Liver (tissue), 9 donors: ENCODE results near the gene PLA2R1. TPM values are rescaled to one million over a fixed set of nuclear protein-coding genes. Genes with fewer than 3 reads are reported as not detected.

ENCODE experiments used
- DNase-seq: peaks from one replicate; pipeline ENCODE4 v3.0.0-alpha.2; 2017; ENCODE audit warnings: low spot score
- H3K27ac ChIP-seq, 2 donors: one replicate each; pipeline ENCODE4 v1.7.0; 2013; ENCODE audit warnings: inconsistent platforms in 2 of 2, low read length in 2 of 2, control low read depth in 1 of 2, low read depth in 1 of 2, mild to moderate bottlenecking in 1 of 2
- H3K27me3 ChIP-seq, 4 donors: one replicate each; pipeline versions ENCODE4 v1.6.1 to v1.7.0; 2013; ENCODE audit warnings: low read length in 3 of 4, inconsistent platforms in 1 of 4, mild to moderate bottlenecking in 1 of 4, moderate library complexity in 1 of 4; ENCODE audit not compliant: control insufficient read depth in 4 of 4, insufficient read depth in 4 of 4
- H3K36me3 ChIP-seq, 4 donors: one replicate each; pipeline versions ENCODE4 v1.6.1 to v1.7.0; 2013; ENCODE audit warnings: low read length in 3 of 4, mild to moderate bottlenecking in 3 of 4, low read depth in 1 of 4, moderate library complexity in 1 of 4; ENCODE audit not compliant: control insufficient read depth in 4 of 4, insufficient read depth in 3 of 4
- H3K4me1 ChIP-seq, 4 donors: one replicate each; pipeline versions ENCODE4 v1.6.1 to v1.7.0; 2013; ENCODE audit warnings: low read length in 3 of 4, mild to moderate bottlenecking in 3 of 4, moderate library complexity in 1 of 4; ENCODE audit not compliant: control insufficient read depth in 4 of 4, insufficient read depth in 4 of 4
- H3K4me3 ChIP-seq, 3 donors: one replicate each; pipeline versions ENCODE4 v1.6.1 to v1.7.0; 2013; ENCODE audit warnings: low read length in 3 of 3, control low read depth in 1 of 3, low read depth in 1 of 3, mild to moderate bottlenecking in 1 of 3
- H3K9ac ChIP-seq, 2 donors: one replicate each; pipeline ENCODE4 v1.7.0; 2013; ENCODE audit warnings: low read length in 2 of 2, mild to moderate bottlenecking in 2 of 2, moderate library complexity in 2 of 2, control low read depth in 1 of 2, low read depth in 1 of 2
- H3K9me3 ChIP-seq, 4 donors: one replicate each; pipeline versions ENCODE4 v1.6.1 to v1.7.0; 2013; ENCODE audit warnings: low read length in 3 of 4; ENCODE audit not compliant: control insufficient read depth in 4 of 4
- ATF3 ChIP-seq: IDR thresholded peaks from 2 replicates; pipeline ENCODE4 v1.6.1; 2016; ENCODE audit warnings: antibody characterized with exemption
- CTCF ChIP-seq: fragments of 150-350 bp; IDR thresholded peaks from 2 replicates; pipeline ENCODE4 v1.5.1; 2017; ENCODE audit warnings: improper control_type of control experiment, low read depth, low read length; ENCODE audit not compliant: missing input control
- EGR1 ChIP-seq, 2 donors: IDR thresholded peaks; 2 replicates each; pipeline ENCODE4 v1.6.1; 2016 to 2018; ENCODE audit warnings: antibody characterized with exemption in 2 of 2, low read depth in 2 of 2
- FOXA1 ChIP-seq: IDR thresholded peaks from 2 replicates; pipeline ENCODE4 v1.6.1; 2016; ENCODE audit warnings: antibody characterized with exemption
- FOXA2 ChIP-seq: IDR thresholded peaks from 2 replicates; pipeline ENCODE4 v1.6.1; 2016; ENCODE audit warnings: antibody characterized with exemption
- HNF4A ChIP-seq, 2 donors: conservative IDR thresholded peaks; 2 replicates each; pipeline ENCODE4 v1.6.1; 2016; ENCODE audit warnings: antibody characterized with exemption in 2 of 2, mild to moderate bottlenecking in 2 of 2
- HNF4G ChIP-seq: IDR thresholded peaks from 2 replicates; pipeline ENCODE4 v1.6.1; 2016; ENCODE audit warnings: antibody characterized with exemption
- JUND ChIP-seq, 2 donors: IDR thresholded peaks; 2 replicates each; pipeline ENCODE4 v1.6.1; 2016; ENCODE audit warnings: antibody characterized with exemption in 2 of 2
- NR2F2 ChIP-seq: IDR thresholded peaks from 2 replicates; pipeline ENCODE4 v1.6.1; 2016; ENCODE audit warnings: antibody characterized with exemption
- RAD21 ChIP-seq, 2 donors: IDR thresholded peaks; 2 replicates each; pipeline ENCODE4 v1.6.1; 2016; ENCODE audit warnings: antibody characterized with exemption in 2 of 2, mild to moderate bottlenecking in 2 of 2
- RXRA ChIP-seq, 2 donors: IDR thresholded peaks; 2 replicates each; pipeline ENCODE4 v1.6.1; 2017 to 2018; ENCODE audit warnings: antibody characterized with exemption in 2 of 2, mild to moderate bottlenecking in 1 of 2
- SP1 ChIP-seq: IDR thresholded peaks from 2 replicates; pipeline ENCODE4 v1.6.1; 2018; ENCODE audit warnings: antibody characterized with exemption, mild to moderate bottlenecking
- TAF1 ChIP-seq: conservative IDR thresholded peaks from 2 replicates; pipeline ENCODE4 v1.6.1; 2016; ENCODE audit warnings: antibody characterized with exemption, mild to moderate bottlenecking
- YY1 ChIP-seq: IDR thresholded peaks from 2 replicates; pipeline ENCODE4 v1.6.1; 2016; ENCODE audit warnings: antibody characterized with exemption, mild to moderate bottlenecking
- ZBTB33 ChIP-seq: IDR thresholded peaks from 2 replicates; pipeline ENCODE4 v1.6.1; 2016; ENCODE audit warnings: antibody characterized with exemption
- WGBS: extraction: QIAGEN DNeasy Blood & Tissue Kit; methylation state at CpG from one replicate; pipeline ENCODE4 v1.1.7; 2013; 5-methylcytosine and 5-hydroxymethylcytosine counted together
- polyA plus RNA-seq, 2 donors: library from polyadenylated mRNA; stranded (reverse) in 1 of 2; unstranded in 1 of 2; fragments of 200-250 nt in 1 of 2; fragments of >200 nt in 1 of 2; fragmentation: Nextera tagmentation in 1 of 2; extraction: Ambion mirVana in 1 of 2; gene quantifications; one replicate each; pipeline versions ENCODE4 v1.2.1 to v1.2.3, GENCODE V29; 2013 to 2015
- total RNA-seq, 2 donors: library from RNA; depleted of rRNA; stranded (reverse); fragments of >200 nt; gene quantifications; one replicate each; pipeline ENCODE4 v1.2.3, GENCODE V29; 2014
- TF ChIP-seq, protein P1 (sequence below): IDR thresholded peaks from 2 replicates; pipeline ENCODE4 v1.6.1; 2016; ENCODE audit warnings: antibody characterized with exemption, mild to moderate bottlenecking
- TF ChIP-seq, protein P2 (sequence below): IDR thresholded peaks from 2 replicates; pipeline ENCODE4 v1.6.1; 2016; ENCODE audit warnings: antibody characterized with exemption
- donor health status: healthy.
- donor health status: healthy.
- donor health status: healthy.
- donor health status: healthy.
- donor health status: healthy.

PLA2R1 gene
- total and polyA plus RNA-seq, 4 donors: 0.61 to 2.3 (median 0.66) TPM

- Histone ChIP-seq H3K9ac (no peak overlapping the region), H3K36me3 (no peaks in the 10 kb centered on the region), H3K4me1 (peaks cover 0 to 8% (median 4%) of the 10 kb centered on the region in 4 donors), H3K9me3 (peaks cover 0 to 4% (median 0%) of the 10 kb centered on the region in 4 donors), H3K4me3 (no peak overlapping the region), H3K27me3 (peaks cover 0 to 10% (median 0%) of the 10 kb centered on the region in 4 donors), H3K27ac (no peak overlapping the region)
- no peak for DNase-seq
- 96% methylated on average over 1 of the region's 1 CpG for WGBS
- TF ChIP-seq EGR1 (IDR thresholded peaks at IDR 0.05; ENCODE audit: low read depth in 2 of 2) (no peak), HNF4A (conservative IDR thresholded peaks at IDR 0.05) (no peak), SP1 (no peak), ZBTB33 (no peak), JUND (IDR thresholded peaks at IDR 0.05) (no peak), ATF3 (no peak), HNF4G (no peak), YY1 (no peak), FOXA1 (no peak), RXRA (IDR thresholded peaks at IDR 0.05) (no peak), NR2F2 (no peak)
- TF ChIP-seq, protein P1, sequence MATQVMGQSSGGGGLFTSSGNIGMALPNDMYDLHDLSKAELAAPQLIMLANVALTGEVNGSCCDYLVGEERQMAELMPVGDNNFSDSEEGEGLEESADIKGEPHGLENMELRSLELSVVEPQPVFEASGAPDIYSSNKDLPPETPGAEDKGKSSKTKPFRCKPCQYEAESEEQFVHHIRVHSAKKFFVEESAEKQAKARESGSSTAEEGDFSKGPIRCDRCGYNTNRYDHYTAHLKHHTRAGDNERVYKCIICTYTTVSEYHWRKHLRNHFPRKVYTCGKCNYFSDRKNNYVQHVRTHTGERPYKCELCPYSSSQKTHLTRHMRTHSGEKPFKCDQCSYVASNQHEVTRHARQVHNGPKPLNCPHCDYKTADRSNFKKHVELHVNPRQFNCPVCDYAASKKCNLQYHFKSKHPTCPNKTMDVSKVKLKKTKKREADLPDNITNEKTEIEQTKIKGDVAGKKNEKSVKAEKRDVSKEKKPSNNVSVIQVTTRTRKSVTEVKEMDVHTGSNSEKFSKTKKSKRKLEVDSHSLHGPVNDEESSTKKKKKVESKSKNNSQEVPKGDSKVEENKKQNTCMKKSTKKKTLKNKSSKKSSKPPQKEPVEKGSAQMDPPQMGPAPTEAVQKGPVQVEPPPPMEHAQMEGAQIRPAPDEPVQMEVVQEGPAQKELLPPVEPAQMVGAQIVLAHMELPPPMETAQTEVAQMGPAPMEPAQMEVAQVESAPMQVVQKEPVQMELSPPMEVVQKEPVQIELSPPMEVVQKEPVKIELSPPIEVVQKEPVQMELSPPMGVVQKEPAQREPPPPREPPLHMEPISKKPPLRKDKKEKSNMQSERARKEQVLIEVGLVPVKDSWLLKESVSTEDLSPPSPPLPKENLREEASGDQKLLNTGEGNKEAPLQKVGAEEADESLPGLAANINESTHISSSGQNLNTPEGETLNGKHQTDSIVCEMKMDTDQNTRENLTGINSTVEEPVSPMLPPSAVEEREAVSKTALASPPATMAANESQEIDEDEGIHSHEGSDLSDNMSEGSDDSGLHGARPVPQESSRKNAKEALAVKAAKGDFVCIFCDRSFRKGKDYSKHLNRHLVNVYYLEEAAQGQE: no peak
- TF ChIP-seq, protein P2, sequence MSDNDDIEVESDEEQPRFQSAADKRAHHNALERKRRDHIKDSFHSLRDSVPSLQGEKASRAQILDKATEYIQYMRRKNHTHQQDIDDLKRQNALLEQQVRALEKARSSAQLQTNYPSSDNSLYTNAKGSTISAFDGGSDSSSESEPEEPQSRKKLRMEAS: no peak
These were observed 2.5 kb upstream of the PLA2R1 start for GRCh38 chr2:160064916-160065315.

DNA sequence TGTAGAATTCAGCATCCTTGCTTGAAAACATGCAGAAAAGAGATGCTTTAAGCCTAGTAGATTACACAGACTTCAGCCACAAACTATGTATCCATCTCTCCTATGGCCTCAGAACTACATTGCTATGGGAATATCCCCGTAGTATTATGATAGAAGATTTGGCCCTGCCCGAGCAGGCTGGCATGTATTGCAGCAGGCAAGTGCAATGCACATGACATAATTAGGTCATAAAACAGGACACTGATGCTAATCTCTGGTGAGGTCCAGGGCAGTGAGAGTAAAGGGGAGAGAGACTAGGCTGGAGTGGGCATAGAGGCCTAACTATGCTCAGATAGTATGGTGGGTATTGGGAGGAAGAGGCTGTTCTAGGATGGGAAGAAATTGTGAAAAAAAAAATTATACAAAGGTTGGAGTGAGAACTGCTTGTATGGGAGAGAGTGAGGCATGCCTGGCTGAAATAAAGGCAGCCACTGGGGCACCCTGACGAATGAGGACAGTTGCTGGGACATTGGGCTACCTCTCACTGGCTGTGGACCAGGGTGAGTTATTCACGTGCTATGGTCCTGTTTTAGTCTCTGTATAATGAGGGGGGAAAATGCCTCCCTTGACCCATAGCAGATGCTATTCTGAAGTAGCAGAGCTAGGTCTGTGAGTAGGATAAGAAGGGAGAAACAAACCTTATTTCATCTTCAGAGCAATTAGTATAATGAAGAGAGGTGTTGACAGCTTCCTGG lies 1.6 kb upstream of the PLA2R1 start:
- peaks cover 0 to 8% (median 4%) of the 10 kb centered on the region in 4 donors for H3K4me1 ChIP-seq
- TF ChIP-seq TAF1: no peak
- no peak for TF ChIP-seq SP1
- no peak for TF ChIP-seq RAD21 (IDR thresholded peaks at IDR 0.05)
- no peak for TF ChIP-seq YY1
- TF ChIP-seq, protein P2: no peak
- no peak for TF ChIP-seq JUND (IDR thresholded peaks at IDR 0.05)
- TF ChIP-seq FOXA2: no peak
- TF ChIP-seq NR2F2: no peak
- no peak for TF ChIP-seq HNF4A (conservative IDR thresholded peaks at IDR 0.05)
- TF ChIP-seq RXRA (IDR thresholded peaks at IDR 0.05): no peak
- TF ChIP-seq, protein P1: no peak
- TF ChIP-seq FOXA1: no peak
- no peak for TF ChIP-seq CTCF
- no peak for TF ChIP-seq EGR1 (IDR thresholded peaks at IDR 0.05; ENCODE audit: low read depth in 2 of 2)
- no peak for TF ChIP-seq ATF3
- peaks cover 0 to 4% (median 0%) of the 10 kb centered on the region in 4 donors for H3K9me3 ChIP-seq
- H3K9ac ChIP-seq: no peak overlapping the region
- H3K4me3 ChIP-seq: no peak overlapping the region
- no peak for DNase-seq
- no peaks in the 10 kb centered on the region for H3K36me3 ChIP-seq
- 83% methylated on average over 4 of the region's 4 CpGs for WGBS
- H3K27me3 ChIP-seq: peaks cover 0 to 14% (median 0%) of the 10 kb centered on the region in 4 donors
- H3K27ac ChIP-seq: no peak overlapping the region
